KG1 (cell line): ENCODE data around the gene SUMF2.
A peak's percentile ranks its signal among the peaks of the same experiment; 100 is the strongest.
"Not testable (repeated sequence)": the region's sequence is repeated elsewhere in the genome, so short reads cannot be mapped to it uniquely, and the experiment has no call there.

ENCODE experiments used
- DNase-seq: peaks from one replicate; lab custom pipeline; 2025; lab: John Stamatoyannopoulos, UW

SUMF2 gene

DNA sequence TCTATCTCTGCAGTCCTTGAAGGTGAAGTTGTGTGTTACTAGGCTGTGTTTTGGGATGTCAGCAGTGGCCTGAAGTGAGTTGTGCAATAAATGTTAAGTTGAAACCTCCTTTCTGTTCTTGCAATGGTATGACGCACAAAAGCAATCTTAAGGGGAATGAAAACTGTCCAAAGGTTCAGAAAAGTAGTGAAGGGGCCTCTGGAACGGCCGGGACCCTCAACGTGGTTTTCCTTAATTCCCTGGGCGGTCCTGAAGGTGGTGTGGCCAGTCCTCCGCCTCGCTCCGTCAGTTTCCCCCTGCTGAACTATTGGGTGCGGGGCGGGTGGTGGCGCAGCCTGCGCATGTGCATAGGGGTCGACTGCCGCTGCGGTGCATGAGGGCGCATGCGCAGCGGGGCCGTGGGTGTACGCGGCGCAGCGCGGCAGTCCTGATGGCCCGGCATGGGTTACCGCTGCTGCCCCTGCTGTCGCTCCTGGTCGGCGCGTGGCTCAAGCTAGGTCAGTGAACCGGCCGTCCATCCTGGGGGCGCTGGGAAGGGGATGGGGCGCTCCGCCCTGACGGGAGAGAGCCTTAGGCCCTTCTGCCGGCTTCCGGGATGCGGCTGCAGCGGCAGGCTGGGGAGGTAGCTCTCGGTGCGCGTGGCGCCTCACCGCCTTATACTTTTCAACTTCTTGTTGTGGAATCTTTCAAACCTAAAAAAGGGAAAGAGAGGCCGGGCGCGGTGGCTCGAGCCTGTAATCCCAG is at the start of gene SUMF2:
SUMF2 (plus strand) TSS at position 405 of the 744 bp plus-strand sequence; CDS start at position 431, 26 bp downstream.
- DNase-seq = peak; percentile 78

DNA sequence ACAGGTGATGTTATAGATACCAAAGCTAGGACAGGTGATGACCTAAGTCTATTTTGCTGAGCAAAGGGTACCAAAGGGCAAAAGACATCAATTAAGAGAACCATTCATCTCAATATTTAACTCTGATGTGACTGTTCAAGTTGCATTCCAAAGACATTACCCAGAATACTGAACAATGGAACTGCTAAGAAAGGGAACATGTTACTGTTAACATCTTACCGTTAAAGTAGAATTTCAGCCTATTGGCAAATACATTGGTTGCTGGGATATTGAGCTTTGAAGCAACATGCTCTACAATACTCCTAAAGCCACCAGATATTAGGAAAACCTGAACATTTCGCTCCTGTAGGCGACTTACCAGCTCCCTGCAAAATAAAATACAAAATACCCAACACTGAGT is 47.1 kb upstream of the SUMF2 start:
- not testable (repeated sequence) for DNase-seq

- no peak for DNase-seq
Observed at GRCh38 chr7:56019501-56019900, 44.6 kb upstream of the SUMF2 start.

GRCh38 chr7:56023500-56023899 is 40.6 kb upstream of the SUMF2 start:
- no peak for DNase-seq

GRCh38 chr7:56026538-56026937 is 37.5 kb upstream of the SUMF2 start:
- DNase-seq = no peak

- DNase-seq = no peak
Observed at GRCh38 chr7:56028942-56029630, 35.0 kb upstream of the SUMF2 start.

GRCh38 chr7:56030340-56030739 is 33.7 kb upstream of the SUMF2 start:
- no peak for DNase-seq

- not testable (repeated sequence) for DNase-seq
Observed at GRCh38 chr7:56031556-56031955, 32.5 kb upstream of the SUMF2 start.

GRCh38 chr7:56032578-56032977 is 31.5 kb upstream of the SUMF2 start:
- not testable (repeated sequence) for DNase-seq

DNA sequence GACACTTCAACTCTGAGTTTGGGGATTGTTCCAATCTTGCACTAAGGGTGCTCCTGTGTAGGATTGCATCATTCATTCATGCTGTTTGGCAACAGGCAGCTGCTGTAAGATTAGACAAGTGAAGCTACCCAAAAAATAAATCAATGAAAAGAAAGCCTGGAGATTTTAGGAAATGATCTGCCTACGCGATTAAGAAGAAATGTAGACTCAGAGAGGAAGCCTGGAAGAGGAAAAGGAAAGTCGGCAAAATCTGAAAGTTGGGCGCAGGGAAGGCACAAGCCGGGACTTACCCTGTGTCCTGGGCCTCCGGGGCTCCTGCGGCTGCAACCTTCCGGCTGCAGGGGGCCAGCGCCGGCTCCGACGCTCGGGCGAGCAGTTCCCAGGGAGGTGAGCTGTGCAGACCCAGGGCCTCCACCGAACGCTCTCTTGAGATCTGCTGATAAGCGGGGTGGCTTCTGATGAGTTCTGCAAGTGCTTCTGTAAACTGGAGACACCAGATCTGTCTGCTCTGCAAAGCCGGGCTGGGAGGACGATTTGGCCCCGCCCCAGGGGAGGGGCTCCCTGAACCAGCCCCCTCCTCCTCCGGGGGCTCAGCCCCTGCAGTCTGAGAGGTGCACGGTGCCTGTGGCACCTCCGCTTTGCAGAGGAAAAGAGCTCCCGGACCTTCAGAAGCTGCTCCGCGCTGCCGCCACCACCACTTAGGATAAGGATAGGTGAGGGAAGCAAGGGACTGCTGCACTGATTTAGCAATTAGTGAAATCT is 30.2 kb upstream of the SUMF2 start:
- DNase-seq = peak; percentile 54

GRCh38 chr7:56040730-56041129 is 23.4 kb upstream of the SUMF2 start:
- DNase-seq = no peak

GRCh38 chr7:56045758-56046157 is 18.3 kb upstream of the SUMF2 start:
- DNase-seq = not testable (repeated sequence)

DNA sequence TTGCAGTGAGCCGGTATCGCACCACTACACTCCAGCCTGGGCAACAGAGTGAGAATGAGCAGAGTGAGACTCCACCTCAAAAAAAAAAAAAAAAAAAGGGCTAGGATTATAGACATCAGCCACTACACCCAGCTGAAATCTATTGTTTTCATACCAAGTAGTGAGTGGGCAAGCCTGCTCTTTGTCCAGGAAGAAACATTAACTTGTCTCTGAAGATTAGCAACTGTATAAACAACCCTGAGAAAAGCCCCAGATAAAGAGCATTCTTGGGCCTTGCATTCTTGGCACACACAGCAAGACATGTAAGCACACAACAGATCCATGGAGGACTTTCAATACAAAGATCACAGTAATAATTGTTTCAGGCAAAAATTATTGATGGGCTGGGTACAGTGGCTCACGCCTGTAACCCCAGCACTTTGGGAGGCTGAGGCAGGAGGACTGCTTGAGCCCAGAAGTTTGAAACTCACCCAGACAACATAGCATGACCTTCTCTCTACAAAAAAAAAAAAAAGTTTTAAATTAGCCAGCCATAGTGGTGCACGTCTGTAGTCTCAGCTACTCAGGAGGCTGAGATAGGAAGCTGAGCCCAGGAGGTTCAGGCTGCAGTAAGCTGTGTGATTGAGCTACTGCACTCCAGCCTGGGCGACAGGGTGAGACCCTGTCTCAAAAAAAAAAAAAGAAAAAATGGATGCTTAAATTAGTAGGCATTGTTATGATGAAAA is 17.2 kb upstream of the SUMF2 start:
- no peak for DNase-seq

- not testable (repeated sequence) for DNase-seq
Observed at GRCh38 chr7:56047446-56048116, 16.5 kb upstream of the SUMF2 start.

- DNase-seq = no peak
Observed at GRCh38 chr7:56048245-56048644, 15.8 kb upstream of the SUMF2 start.

DNA sequence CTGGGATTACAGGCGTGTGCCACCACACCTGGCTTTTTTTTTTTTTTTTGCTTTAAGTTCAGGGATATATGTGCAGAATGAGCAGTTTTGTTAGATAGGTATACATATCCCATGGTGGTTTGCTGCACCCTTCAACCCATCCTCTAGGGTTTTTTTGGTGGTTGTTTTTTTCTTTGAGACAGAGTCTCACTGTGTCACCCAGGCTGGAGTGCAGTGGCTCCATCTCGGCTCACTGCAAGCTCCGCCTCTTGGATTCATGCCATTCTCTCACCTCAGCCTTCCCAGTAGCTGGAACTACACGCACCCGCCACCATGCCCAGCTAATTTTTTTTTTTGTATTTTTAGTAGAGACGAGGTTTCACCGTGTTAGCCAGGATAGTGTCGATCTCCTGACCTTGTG is 15.3 kb upstream of the SUMF2 start:
- not testable (repeated sequence) for DNase-seq

GRCh38 chr7:56051053-56051338 is 13.1 kb upstream of the SUMF2 start:
- no peak for DNase-seq

- DNase-seq = peak; percentile 87
Observed at GRCh38 chr7:56051339-56052191, 12.5 kb upstream of the SUMF2 start, which contains the start of the genes CCT6A and PSPH. TSS of gene CCT6A (plus strand) at chr7:56051765. CDS start at chr7:56051849, 84 bp downstream. TSS of gene PSPH (minus strand) at chr7:56051444. CDS start at chr7:56021212, 30,232 bp downstream.

- no peak for DNase-seq
Observed at GRCh38 chr7:56053379-56053778, 10.7 kb upstream of the SUMF2 start.

DNA sequence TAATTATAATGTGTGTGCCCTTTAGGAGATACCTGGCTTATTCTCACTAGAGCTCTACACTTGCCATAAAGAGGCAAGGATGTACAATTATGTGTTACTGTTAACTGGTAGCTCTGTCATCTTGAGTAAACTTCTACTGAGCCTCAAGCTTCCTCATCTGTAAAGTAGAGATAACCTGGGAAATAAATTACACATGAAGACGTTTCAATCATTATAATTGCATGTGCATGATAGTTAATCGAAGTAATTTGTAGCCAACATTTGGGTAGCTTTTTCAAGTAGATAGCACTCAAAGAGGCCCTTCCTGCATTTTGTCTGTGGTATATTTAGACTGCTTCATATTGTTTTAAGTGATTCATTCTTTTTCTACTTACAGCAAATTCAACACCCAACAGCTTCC is 10.1 kb upstream of the SUMF2 start:
- DNase-seq = no peak

GRCh38 chr7:56062382-56062781 is 1.7 kb upstream of the SUMF2 start:
- DNase-seq = no peak
